ENCODE data around the gene CRTAP.
"Not testable (repeated sequence)": the region's sequence is repeated elsewhere in the genome, so short reads cannot be mapped to it uniquely, and the experiment has no call there.

Gene CRTAP

DNA sequence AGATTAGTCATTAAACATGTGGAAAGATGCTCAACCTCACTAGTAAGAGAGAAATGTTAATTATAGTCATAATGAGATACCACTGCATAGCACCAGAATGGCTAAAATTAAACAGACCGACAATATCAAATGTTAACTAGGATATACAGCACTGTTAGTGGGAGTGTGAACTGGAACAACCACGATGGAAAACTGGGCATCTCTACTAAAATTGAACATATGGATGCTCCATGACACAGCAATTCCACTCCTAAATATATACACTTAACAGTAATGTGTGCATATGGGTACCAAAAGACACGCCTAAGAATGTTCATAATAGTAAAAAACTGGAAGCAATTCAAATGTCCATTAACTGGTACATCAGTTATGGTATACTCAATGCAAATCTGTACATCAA lies 41.5 kb downstream of the CRTAP start:
- H3K36me3 ChIP-seq (ENCODE audit: control insufficient read depth in 2 of 2, insufficient read depth in 2 of 2, low read length in 2 of 2), result no peaks in the 10 kb centered on the region
- H3K27me3 ChIP-seq (ENCODE audit: control insufficient read depth in 1 of 2, insufficient read depth in 2 of 2, low read length in 2 of 2), result no peaks in the 10 kb centered on the region
- peaks cover 6% of the 10 kb centered on the region for H3K4me1 ChIP-seq (ENCODE audit: control insufficient read depth, insufficient read depth, low read length)
- H3K27ac ChIP-seq (ENCODE audit: low read length), result no peak overlapping the region
- no peak overlapping the region for H3K4me3 ChIP-seq (ENCODE audit: low read length in 2 of 2)
- H3K9me3 ChIP-seq (ENCODE audit: control insufficient read depth in 2 of 2, low read length in 2 of 2), result no peaks in the 10 kb centered on the region
- no peak overlapping the region for H3K9ac ChIP-seq (ENCODE audit: low read length in 2 of 2)

DNA sequence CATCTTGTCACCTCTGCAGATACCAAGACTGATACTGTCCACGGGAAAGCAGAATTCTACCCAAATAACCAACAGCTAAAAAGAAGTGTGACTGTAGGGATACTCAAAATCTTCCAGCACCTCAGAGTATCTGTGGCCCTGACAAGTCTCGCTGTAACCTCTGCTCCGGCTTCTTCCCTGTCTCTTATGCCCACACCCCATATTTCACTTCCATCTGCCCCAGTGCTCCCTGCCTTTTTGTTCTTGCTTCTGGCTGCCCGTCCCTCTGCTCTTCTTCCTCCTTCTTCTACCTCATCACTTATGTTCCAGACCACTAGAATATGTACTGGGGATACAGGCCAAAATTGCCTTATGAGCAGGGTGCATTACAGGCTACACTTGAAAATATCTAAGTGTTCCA lies 45.4 kb downstream of the CRTAP start:
- Histone ChIP-seq H3K27me3 (ENCODE audit: control insufficient read depth in 1 of 2, insufficient read depth in 2 of 2, low read length in 2 of 2) (no peaks in the 10 kb centered on the region), H3K9ac (ENCODE audit: low read length in 2 of 2) (no peak overlapping the region), H3K9me3 (ENCODE audit: control insufficient read depth in 2 of 2, low read length in 2 of 2) (peaks cover 0 to 2% of the 10 kb centered on the region in 2 donors), H3K27ac (ENCODE audit: low read length) (no peak overlapping the region), H3K36me3 (ENCODE audit: control insufficient read depth in 2 of 2, insufficient read depth in 2 of 2, low read length in 2 of 2) (no peaks in the 10 kb centered on the region), H3K4me3 (ENCODE audit: low read length in 2 of 2) (no peak overlapping the region), H3K4me1 (ENCODE audit: control insufficient read depth, insufficient read depth, low read length) (peaks cover 6% of the 10 kb centered on the region)

DNA sequence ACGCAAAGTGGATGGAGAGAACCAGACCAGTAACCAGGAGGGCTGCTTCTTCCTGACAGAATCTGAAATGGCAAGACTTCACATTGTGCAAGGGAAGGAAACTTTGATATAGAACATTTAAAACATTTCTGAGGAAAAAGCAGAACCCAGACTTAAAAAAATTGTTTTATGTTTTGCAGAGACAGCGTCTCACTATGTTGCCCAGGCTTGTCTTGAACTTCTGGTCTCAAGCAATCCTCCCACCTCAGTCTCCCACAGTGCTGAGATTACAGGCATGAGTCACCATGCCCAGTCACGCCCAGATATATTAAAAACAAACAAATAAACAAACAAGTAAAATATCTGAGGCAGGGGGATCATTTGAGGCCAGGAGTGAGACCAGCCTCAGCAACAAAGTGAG lies 46.2 kb downstream of the CRTAP start:
- H3K27me3 ChIP-seq (ENCODE audit: control insufficient read depth in 1 of 2, insufficient read depth in 2 of 2, low read length in 2 of 2), result no peaks in the 10 kb centered on the region
- no peak overlapping the region for H3K4me3 ChIP-seq (ENCODE audit: low read length in 2 of 2)
- H3K9me3 ChIP-seq (ENCODE audit: control insufficient read depth in 2 of 2, low read length in 2 of 2), result peaks cover 0 to 2% of the 10 kb centered on the region in 2 donors
- no peak overlapping the region for H3K27ac ChIP-seq (ENCODE audit: low read length)
- H3K36me3 ChIP-seq (ENCODE audit: control insufficient read depth in 2 of 2, insufficient read depth in 2 of 2, low read length in 2 of 2), result no peaks in the 10 kb centered on the region
- peaks cover 6% of the 10 kb centered on the region for H3K4me1 ChIP-seq (ENCODE audit: control insufficient read depth, insufficient read depth, low read length)
- H3K9ac ChIP-seq (ENCODE audit: low read length in 2 of 2), result no peak overlapping the region

DNA sequence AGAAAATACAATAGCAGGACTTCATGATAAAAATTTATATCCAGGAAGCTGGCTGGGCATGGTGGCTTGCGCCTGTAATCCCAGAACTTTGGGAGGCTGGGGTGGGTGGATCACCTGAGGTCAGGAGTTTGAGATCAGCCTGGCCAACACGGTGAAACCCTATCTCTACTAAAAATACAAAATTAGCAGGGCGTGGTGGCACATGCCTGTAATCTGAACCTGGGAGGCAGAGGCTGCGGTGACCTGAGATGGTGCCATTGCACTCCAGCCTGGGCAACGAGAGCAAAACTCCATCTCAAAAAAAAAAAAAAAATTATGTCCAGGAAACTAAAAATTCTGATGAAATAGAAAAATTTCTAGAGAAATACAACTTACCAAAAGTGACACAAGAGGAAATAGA lies 48.8 kb downstream of the CRTAP start:
- not testable (repeated sequence) for H3K27ac ChIP-seq (ENCODE audit: low read length); H3K4me3 ChIP-seq (ENCODE audit: low read length in 2 of 2); H3K9ac ChIP-seq (ENCODE audit: low read length in 2 of 2); H3K9me3 ChIP-seq (ENCODE audit: control insufficient read depth in 2 of 2, low read length in 2 of 2); H3K27me3 ChIP-seq (ENCODE audit: control insufficient read depth in 1 of 2, insufficient read depth in 2 of 2, low read length in 2 of 2); H3K4me1 ChIP-seq (ENCODE audit: control insufficient read depth, insufficient read depth, low read length); H3K36me3 ChIP-seq (ENCODE audit: control insufficient read depth in 2 of 2, insufficient read depth in 2 of 2, low read length in 2 of 2)

DNA sequence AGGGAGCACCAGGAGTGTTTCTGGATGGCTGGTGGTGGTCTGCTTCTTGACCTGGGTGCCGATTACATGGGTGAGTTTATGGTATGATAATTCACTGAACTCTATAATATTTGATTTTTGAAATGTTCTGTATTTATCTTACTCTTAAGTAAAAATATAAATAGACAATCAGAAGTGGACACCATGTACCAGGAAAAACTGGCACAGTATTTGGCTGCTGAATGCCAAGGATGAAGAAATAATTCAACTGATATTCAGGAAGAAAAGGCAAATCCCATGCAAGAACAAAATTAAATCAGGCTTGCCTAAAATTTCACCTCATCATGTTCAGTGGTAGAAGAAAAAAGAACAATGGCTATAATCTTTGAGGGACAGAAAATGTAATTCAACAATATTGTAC lies 51.6 kb downstream of the CRTAP start:
- Histone ChIP-seq H3K27me3 (ENCODE audit: control insufficient read depth in 1 of 2, insufficient read depth in 2 of 2, low read length in 2 of 2) (no peaks in the 10 kb centered on the region), H3K4me3 (ENCODE audit: low read length in 2 of 2) (no peak overlapping the region), H3K9ac (ENCODE audit: low read length in 2 of 2) (no peak overlapping the region), H3K4me1 (ENCODE audit: control insufficient read depth, insufficient read depth, low read length) (peaks cover 11% of the 10 kb centered on the region), H3K27ac (ENCODE audit: low read length) (no peak overlapping the region), H3K9me3 (ENCODE audit: control insufficient read depth in 2 of 2, low read length in 2 of 2) (peaks cover 0 to 2% of the 10 kb centered on the region in 2 donors), H3K36me3 (ENCODE audit: control insufficient read depth in 2 of 2, insufficient read depth in 2 of 2, low read length in 2 of 2) (no peaks in the 10 kb centered on the region)

GRCh38 chr3:33166095-33166494 lies 52.3 kb downstream of the CRTAP start:
- H3K4me3 ChIP-seq (ENCODE audit: low read length in 2 of 2), result no peak overlapping the region
- no peak overlapping the region for H3K9ac ChIP-seq (ENCODE audit: low read length in 2 of 2)
- no peaks in the 10 kb centered on the region for H3K9me3 ChIP-seq (ENCODE audit: control insufficient read depth in 2 of 2, low read length in 2 of 2)
- peaks cover 11% of the 10 kb centered on the region for H3K4me1 ChIP-seq (ENCODE audit: control insufficient read depth, insufficient read depth, low read length)
- no peaks in the 10 kb centered on the region for H3K27me3 ChIP-seq (ENCODE audit: control insufficient read depth in 1 of 2, insufficient read depth in 2 of 2, low read length in 2 of 2)
- H3K27ac ChIP-seq (ENCODE audit: low read length), result no peak overlapping the region
- H3K36me3 ChIP-seq (ENCODE audit: control insufficient read depth in 2 of 2, insufficient read depth in 2 of 2, low read length in 2 of 2), result no peaks in the 10 kb centered on the region

- Histone ChIP-seq H3K27me3 (ENCODE audit: control insufficient read depth in 1 of 2, insufficient read depth in 2 of 2, low read length in 2 of 2) (no peaks in the 10 kb centered on the region), H3K9ac (ENCODE audit: low read length in 2 of 2) (no peak overlapping the region), H3K4me3 (ENCODE audit: low read length in 2 of 2) (no peak overlapping the region), H3K27ac (ENCODE audit: low read length) (peak overlapping the region; percentile 31), H3K36me3 (ENCODE audit: control insufficient read depth in 2 of 2, insufficient read depth in 2 of 2, low read length in 2 of 2) (no peaks in the 10 kb centered on the region), H3K4me1 (ENCODE audit: control insufficient read depth, insufficient read depth, low read length) (peaks cover 11% of the 10 kb centered on the region), H3K9me3 (ENCODE audit: control insufficient read depth in 2 of 2, low read length in 2 of 2) (no peaks in the 10 kb centered on the region)
Measured at GRCh38 chr3:33167284-33167683, 53.5 kb downstream of the CRTAP start.

DNA sequence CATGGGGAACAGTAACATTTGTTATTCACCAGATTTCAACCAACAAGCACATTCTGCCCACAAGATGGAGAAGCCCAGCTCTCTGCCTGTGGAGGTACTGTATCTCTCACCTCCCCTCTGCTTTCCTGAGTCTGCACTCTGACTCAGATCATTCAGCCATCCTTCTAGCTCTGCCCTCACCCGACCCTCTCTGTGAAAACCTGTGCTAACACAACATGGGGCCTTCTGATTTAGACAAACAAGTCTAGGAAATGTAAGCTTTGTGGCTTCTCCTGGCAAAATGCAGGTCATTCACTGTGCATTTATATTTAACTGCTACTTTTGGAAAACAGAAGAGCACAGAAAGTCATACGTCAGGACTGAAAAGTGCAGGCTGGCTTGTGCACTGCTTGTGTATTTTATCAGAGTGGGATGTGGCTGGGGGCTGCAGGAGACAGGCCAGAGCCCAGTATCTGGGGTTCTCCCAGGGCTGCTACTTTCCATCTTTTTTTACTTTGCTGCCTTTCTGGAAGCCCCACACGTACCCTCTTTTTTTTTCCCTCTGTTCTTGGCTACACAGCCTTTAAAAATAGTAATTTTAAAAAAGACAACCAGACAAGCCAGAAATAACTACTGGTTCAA lies 54.0 kb downstream of the CRTAP start:
- peaks cover 11% of the 10 kb centered on the region for H3K4me1 ChIP-seq (ENCODE audit: control insufficient read depth, insufficient read depth, low read length)
- no peak overlapping the region for H3K4me3 ChIP-seq (ENCODE audit: low read length in 2 of 2)
- H3K9ac ChIP-seq (ENCODE audit: low read length in 2 of 2), result peak overlapping the region in 1 of 2 donors; percentile 29
- H3K27me3 ChIP-seq (ENCODE audit: control insufficient read depth in 1 of 2, insufficient read depth in 2 of 2, low read length in 2 of 2), result no peaks in the 10 kb centered on the region
- no peaks in the 10 kb centered on the region for H3K9me3 ChIP-seq (ENCODE audit: control insufficient read depth in 2 of 2, low read length in 2 of 2)
- peak overlapping the region; percentile 31 for H3K27ac ChIP-seq (ENCODE audit: low read length)
- H3K36me3 ChIP-seq (ENCODE audit: control insufficient read depth in 2 of 2, insufficient read depth in 2 of 2, low read length in 2 of 2), result no peaks in the 10 kb centered on the region

DNA sequence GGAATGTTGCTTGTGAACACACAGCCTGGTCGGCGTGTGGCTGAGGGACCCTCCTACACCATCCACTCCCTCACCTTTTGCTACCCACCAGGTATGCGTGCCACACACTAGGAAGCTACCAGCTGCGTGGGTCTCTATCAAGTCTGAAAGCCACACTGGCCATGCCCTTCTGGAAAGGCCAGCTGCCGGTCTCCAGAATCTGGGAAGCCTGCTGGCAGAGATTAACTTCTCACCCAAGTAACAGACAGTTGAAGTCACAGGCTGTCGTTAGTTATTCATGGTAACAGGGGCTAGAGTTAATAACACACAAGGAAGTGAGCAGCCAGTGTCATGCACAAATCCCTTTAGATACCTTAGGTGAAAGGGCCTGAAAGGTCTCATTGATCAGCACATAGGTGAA lies 56.7 kb downstream of the CRTAP start:
- Histone ChIP-seq H3K27ac (ENCODE audit: low read length) (no peak overlapping the region), H3K27me3 (ENCODE audit: control insufficient read depth in 1 of 2, insufficient read depth in 2 of 2, low read length in 2 of 2) (no peaks in the 10 kb centered on the region), H3K4me3 (ENCODE audit: low read length in 2 of 2) (no peak overlapping the region), H3K9me3 (ENCODE audit: control insufficient read depth in 2 of 2, low read length in 2 of 2) (no peaks in the 10 kb centered on the region), H3K9ac (ENCODE audit: low read length in 2 of 2) (no peak overlapping the region), H3K36me3 (ENCODE audit: control insufficient read depth in 2 of 2, insufficient read depth in 2 of 2, low read length in 2 of 2) (no peaks in the 10 kb centered on the region), H3K4me1 (ENCODE audit: control insufficient read depth, insufficient read depth, low read length) (peaks cover 11% of the 10 kb centered on the region)

DNA sequence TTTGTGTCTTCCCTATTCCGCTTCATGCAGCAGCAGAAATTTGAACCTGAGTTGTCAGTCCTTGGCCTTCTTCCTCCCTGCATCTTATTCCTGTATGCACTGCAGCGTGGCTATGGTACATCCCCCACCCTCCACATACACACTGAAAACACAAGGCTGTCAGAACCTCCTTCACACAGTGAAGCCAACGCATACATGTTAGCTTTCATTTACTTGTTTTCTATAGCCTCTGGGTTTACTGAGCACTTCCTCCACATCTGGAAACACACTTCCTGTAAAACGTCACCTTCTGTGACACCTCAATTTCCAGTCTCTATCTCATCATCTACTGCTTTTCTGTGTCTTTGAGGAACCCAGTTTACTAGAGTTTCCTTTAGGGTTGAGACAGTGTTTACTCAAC lies 57.8 kb downstream of the CRTAP start:
- H3K27me3 ChIP-seq (ENCODE audit: control insufficient read depth in 1 of 2, insufficient read depth in 2 of 2, low read length in 2 of 2), result no peaks in the 10 kb centered on the region
- H3K36me3 ChIP-seq (ENCODE audit: control insufficient read depth in 2 of 2, insufficient read depth in 2 of 2, low read length in 2 of 2), result no peaks in the 10 kb centered on the region
- H3K4me3 ChIP-seq (ENCODE audit: low read length in 2 of 2), result no peak overlapping the region
- no peak overlapping the region for H3K27ac ChIP-seq (ENCODE audit: low read length)
- no peak overlapping the region for H3K9ac ChIP-seq (ENCODE audit: low read length in 2 of 2)
- H3K9me3 ChIP-seq (ENCODE audit: control insufficient read depth in 2 of 2, low read length in 2 of 2), result no peaks in the 10 kb centered on the region
- H3K4me1 ChIP-seq (ENCODE audit: control insufficient read depth, insufficient read depth, low read length), result peaks cover 11% of the 10 kb centered on the region

- Histone ChIP-seq H3K9me3 (ENCODE audit: control insufficient read depth in 2 of 2, low read length in 2 of 2) (no peaks in the 10 kb centered on the region), H3K27me3 (ENCODE audit: control insufficient read depth in 1 of 2, insufficient read depth in 2 of 2, low read length in 2 of 2) (no peaks in the 10 kb centered on the region), H3K4me3 (ENCODE audit: low read length in 2 of 2) (no peak overlapping the region), H3K27ac (ENCODE audit: low read length) (no peak overlapping the region), H3K36me3 (ENCODE audit: control insufficient read depth in 2 of 2, insufficient read depth in 2 of 2, low read length in 2 of 2) (no peaks in the 10 kb centered on the region), H3K4me1 (ENCODE audit: control insufficient read depth, insufficient read depth, low read length) (peaks cover 3% of the 10 kb centered on the region), H3K9ac (ENCODE audit: low read length in 2 of 2) (no peak overlapping the region)
Measured at GRCh38 chr3:33173103-33173502, 59.3 kb downstream of the CRTAP start.

Data from stomach smooth muscle (tissue), 2 donors.